Cerebellar cortex (tissue), 1 donor: ENCODE data around the gene RAB34.

ENCODE experiments used
- DNase-seq: peaks from one replicate; pipeline ENCODE4 v3.0.0-alpha.2; 2015; ENCODE audit warnings: low spot score

RAB34 gene

DNA sequence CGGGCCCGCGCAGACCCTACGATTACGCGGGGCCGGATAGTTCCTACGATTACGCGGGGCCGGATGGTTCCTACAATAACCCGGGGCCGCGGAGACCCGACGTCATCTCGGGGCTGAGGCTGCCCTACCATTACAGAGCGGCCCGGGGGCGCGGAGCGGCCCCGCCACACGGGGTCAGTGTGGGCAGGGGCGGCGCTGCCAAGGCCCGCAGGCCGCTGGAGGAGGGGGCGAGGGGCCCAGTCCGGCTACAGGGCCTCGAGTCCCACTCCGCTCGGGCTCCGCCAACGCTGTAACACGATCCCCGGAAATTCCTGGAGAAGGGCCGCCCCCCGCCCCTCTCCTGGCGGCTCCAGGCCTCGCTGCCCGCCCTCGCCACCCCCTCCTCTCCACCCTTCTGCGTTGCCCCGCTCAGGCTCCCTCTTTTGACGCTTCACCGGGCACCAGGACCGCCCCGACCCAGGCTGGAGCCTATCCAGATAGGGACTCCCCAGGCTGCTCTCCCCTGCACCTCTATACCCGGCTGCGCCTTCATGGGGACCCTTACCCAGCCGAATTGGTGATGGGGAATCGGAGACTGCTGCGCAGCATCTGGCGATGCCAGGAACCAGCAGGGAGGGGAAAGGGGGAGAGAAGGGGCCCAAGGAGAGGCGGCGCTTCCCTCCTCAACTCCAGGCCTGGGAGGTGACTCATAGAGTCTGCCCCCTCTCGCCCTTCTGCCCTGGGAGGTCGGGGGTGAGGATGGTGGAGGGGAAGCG, at the start of gene RAB34:
TSS of gene RAB34 (minus strand) at position 291 of the 755 bp plus-strand sequence. CDS start 602 bp downstream, outside the sequence.
- DNase-seq = peak; percentile 76

GRCh38 chr17:28765038-28765437, 47.4 kb upstream of the RAB34 start:
- no peak for DNase-seq

GRCh38 chr17:28763804-28764266, 46.2 kb upstream of the RAB34 start:
- peak; percentile 87 for DNase-seq

GRCh38 chr17:28763137-28763799, 45.6 kb upstream of the RAB34 start:
- DNase-seq = no peak

DNA sequence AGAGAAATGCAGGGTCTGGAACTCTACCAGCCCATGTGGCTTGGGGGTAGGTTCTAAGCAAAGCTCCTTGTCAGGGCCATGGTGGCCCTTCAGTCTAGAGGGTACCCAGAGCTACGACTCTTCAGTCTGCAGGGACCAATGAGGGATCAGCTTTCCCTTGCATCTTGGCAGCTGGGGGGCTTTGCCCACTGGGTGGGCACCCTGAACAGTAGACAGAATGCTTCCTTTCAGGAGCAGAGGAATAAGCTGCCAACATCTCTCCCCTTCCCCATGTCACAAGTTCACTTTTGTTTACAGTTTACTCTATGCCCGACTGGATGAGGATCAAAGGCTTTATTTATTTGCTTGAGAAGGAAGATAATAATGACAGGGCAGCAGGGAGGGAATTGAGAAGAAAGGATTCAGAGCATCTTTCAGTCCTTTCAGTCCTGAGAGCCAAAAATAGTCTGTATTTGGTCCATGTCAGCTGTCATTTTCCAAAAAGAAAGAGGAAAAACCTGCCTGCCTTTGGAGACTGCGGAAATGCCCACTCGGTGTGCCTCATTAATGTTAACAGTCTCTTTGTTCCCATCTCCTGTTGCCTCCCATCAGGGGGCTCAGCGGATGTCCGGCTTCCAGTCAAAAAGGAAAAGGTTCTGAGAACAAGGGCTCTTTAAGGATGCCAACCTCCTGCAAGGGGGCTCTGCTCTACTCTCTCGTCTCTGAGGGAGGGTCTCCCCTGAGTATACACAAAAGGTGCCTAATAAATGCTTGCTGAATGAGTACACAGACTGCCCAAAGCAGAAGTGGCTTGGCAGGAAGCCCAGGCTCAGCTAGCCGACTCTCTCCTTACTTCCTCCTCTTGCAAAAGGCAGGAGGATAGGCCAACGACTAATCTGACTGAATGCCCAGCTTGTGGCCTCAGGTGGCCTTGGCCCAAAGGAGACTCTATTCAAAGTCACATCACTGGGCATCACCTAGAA, 43.2 kb upstream of the RAB34 start:
- DNase-seq = peak; percentile 90

- no peak for DNase-seq
Observed at GRCh38 chr17:28759256-28759865, 41.7 kb upstream of the RAB34 start.

DNA sequence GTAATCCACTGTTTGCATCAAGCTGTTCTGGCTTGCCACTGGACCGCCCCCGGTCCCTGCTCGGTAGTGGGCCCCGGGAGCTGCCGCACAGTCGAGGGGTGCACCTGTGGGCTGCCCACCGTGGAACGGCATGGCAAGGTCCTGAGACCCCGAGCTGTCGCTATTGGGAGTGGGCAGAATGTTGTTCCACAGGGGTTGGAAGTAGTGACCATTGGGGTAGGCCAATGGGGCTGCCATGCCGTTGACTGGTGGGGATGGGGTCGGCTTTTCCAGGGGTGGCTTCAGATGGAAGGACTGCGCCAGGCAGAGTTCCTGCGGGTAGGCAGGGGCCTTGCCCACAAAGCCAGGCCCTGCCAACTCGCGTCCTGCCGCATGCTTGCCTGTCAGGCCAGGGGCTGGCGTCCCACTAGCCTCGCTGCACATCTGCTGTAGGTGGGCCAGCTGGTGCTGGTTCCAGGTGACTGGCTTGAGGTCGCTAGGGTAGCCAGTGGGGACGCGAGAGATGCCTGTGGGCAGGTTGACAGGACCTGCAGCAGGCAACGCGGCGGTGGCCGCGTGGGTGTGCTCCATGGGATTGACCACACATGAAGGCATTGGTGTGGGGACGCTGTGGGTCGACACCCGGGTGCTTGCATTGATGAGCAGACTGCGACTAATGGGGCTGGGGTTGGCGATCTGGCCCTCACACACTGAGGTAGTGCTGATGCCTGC, 40.9 kb upstream of the RAB34 start:
- DNase-seq = no peak

GRCh38 chr17:28756049-28756804, 38.6 kb upstream of the RAB34 start:
- DNase-seq = no peak

- DNase-seq = no peak
Observed at GRCh38 chr17:28755486-28755885, 37.8 kb upstream of the RAB34 start.

DNA sequence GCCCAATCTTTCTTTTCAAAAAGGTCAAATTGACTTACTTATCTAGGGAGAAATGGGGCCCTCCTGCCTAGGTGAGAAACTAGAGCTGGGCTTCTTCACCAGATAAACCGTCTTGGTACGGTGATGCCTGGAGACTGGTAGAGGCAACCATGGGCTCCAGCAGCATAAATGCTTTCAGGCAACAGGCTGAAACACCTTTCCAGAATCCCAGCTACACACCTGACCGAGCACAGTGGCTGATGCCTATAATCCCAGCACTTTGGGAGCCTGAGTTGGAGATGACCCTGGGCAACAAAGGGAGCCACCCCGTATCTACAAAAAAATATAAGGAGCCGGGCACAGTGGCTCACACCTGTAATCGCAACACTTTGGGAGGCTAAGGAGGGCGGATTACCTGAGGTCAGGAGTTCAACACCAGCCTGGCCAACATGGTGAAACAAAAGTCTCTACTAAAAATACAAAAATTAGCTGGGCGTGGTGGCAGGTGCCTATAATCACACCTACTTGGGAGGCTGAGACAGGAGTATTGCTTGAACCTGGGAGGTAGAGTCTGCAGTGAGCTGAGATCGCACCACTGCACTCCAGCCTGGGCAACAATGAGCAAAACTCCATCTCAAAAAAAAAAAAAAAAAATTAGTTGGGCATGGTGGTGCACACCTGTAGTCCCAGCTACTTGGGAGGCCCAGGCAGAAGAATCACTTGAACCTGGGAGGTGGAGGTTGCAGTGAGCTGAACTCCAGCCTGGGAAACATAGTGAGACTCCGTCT, 34.1 kb upstream of the RAB34 start:
- DNase-seq = no peak

DNA sequence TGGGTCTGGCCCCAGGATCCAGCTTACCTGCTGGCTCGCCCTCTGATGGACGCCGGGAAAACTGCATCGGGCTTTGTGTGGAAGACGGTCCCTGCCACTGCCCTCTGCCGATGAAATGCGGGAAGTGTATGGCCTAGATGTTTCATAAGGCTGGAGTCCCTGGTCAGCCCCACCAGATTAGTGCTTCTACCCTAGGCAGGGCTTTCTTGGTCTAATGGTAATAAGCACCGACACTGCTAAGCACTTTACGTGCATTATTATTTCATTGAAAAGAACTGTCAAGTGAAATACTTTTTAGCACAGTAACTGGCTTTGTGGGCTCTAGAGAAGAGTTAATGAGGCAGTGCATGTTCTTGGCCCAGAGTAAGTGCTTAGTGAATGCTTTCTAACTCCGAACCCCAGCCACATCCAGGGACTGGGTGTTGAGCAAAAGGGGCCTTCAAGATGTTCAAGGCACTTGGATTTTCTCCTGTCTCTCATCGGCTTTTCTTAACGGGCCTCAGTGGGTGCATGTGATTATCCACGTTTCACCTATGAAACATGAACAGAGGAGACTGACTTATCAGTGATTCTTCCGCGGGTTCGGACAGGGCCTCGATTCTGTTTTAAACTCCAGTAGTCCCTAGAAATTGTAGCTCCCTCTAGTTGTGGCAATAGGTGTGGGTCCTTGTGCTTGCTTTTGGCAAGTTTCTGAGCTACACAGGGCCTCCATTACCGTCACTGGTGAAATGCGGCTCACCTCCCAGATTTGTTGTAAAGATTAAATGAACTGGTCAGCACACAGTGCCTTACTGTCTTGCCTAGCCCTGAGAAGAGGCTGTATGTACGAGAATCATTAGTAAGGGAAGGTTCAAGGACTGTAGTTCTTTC, 32.7 kb upstream of the RAB34 start:
- peak; percentile 96 for DNase-seq

DNA sequence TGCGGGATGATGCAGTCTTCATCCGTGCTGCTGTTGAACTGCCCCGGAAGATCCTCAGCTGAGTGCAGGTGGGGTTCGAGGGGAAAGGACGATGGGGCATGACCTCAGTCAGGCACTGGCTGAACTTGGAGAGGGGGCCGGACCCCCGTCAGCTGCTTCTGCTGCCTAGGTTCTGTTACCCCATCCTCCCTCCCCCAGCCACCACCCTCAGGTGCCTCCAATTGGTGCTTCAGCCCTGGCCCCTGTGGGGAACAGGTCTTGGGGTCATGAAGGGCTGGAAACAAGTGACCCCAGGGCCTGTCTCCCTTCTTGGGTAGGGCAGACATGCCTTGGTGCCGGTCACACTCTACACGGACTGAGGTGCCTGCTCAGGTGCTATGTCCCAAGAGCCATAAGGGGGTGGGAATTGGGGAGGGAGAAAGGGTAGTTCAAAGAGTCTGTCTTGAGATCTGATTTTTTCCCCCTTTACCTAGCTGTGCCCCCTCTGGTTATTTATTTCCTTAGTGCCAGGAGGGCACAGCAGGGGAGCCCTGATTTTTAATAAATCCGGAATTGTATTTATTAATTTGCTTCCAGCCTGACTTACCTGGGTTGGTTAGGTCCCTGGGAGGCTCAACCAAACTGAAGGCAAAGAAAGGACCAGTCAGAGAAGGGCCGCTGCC, 32.0 kb upstream of the RAB34 start:
- DNase-seq = no peak

- DNase-seq = peak; percentile 25
Observed at GRCh38 chr17:28748852-28749515, 31.3 kb upstream of the RAB34 start.

- no peak for DNase-seq
Observed at GRCh38 chr17:28747801-28748750, 30.4 kb upstream of the RAB34 start.

DNA sequence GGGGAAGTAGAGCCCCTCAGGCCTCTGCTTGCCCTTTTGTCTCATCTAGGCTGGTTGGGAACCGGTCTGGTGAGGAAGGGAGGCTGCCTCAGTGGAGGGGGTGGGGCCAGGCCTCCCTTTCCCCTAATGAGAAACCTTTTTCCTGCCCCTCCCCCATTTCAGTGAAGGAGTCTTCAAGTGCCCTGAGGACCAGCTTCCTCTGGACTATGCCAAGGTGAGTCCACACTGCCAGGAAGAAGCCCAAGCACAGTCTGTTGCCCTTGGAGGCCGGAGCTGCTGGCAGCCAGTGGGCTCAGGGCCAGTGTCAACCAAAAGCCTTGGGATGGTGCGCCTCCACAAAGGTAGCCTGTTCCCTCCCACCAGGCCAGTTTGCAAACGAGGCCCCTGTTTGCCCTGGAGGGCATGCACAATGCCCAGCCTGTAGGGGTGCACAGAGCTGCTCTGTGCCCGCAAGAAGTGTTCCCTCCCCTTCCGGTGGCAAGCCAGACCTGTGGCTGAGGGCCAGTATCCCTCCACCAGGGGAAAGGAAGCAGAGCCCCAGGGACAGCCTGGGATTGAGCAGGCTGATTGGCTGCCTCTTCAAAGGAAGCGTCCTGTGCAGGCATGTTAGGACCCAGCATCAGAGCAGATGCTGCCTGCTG, 29.5 kb upstream of the RAB34 start:
- DNase-seq = peak; percentile 71

- DNase-seq = peak; percentile 34
Observed at GRCh38 chr17:28746611-28747050, 29.0 kb upstream of the RAB34 start.
